Progenitor cell of endocrine pancreas (in vitro differentiated cells): ENCODE data around the gene GRID2. TPM values are rescaled to one million over a fixed set of nuclear protein-coding genes. Genes with fewer than 3 reads are reported as not detected.

Source experiments
- DNase-seq: peaks from one replicate; pipeline ENCODE4 v3.0.0; 2021; ENCODE audit warnings: low spot score; ENCODE audit not compliant: unreplicated experiment
- H3K27ac Mint-ChIP-seq: 2 replicates; pipeline ENCODE4 v1.8.0; 2021; ENCODE audit warnings: mild to moderate bottlenecking, moderate library complexity, mixed read lengths
- H3K27me3 Mint-ChIP-seq: 2 replicates; pipeline ENCODE4 v1.8.0; 2021; ENCODE audit warnings: mixed read lengths
- H3K36me3 Mint-ChIP-seq: 2 replicates; pipeline ENCODE4 v1.8.0; 2022; ENCODE audit warnings: mixed read lengths; ENCODE audit not compliant: insufficient read depth
- H3K4me1 Mint-ChIP-seq: 2 replicates; pipeline ENCODE4 v1.8.0; 2021; ENCODE audit warnings: low read depth, mixed read lengths
- H3K4me3 Mint-ChIP-seq: 2 replicates; pipeline ENCODE4 v1.8.0; 2021; ENCODE audit warnings: low read depth, mild to moderate bottlenecking, moderate library complexity, mixed read lengths
- H3K9me3 Mint-ChIP-seq: 2 replicates; pipeline ENCODE4 v1.8.0; 2021; ENCODE audit warnings: low read depth, mixed read lengths
- CTCF ChIP-seq: fragments of 200-600 bp; sonication (generic); IDR thresholded peaks from one replicate; pipeline ENCODE4 v1.5.0; 2021; ENCODE audit warnings: antibody characterized with exemption, mild to moderate bottlenecking; ENCODE audit not compliant: unreplicated experiment
- total RNA-seq: library from RNA; stranded (reverse); gene quantifications from 2 replicates; pipeline ENCODE4 v1.2.1, GENCODE V29; 2021

GRID2 gene
- total RNA-seq, 1 donor from 2014 or later, result 0.69 TPM

- DNase-seq, result no peak
- Mint-ChIP-seq H3K9me3 (no peaks in the 10 kb centered on the region), H3K27me3 (no peaks in the 10 kb centered on the region), H3K4me1 (peaks cover 4% of the 10 kb centered on the region), H3K36me3 (no peaks in the 10 kb centered on the region), H3K4me3 (no peak overlapping the region), H3K27ac (no peak overlapping the region)
- no peak for TF ChIP-seq CTCF
Observed at GRCh38 chr4:92733231-92733630, 429.5 kb downstream of the GRID2 start.

DNA sequence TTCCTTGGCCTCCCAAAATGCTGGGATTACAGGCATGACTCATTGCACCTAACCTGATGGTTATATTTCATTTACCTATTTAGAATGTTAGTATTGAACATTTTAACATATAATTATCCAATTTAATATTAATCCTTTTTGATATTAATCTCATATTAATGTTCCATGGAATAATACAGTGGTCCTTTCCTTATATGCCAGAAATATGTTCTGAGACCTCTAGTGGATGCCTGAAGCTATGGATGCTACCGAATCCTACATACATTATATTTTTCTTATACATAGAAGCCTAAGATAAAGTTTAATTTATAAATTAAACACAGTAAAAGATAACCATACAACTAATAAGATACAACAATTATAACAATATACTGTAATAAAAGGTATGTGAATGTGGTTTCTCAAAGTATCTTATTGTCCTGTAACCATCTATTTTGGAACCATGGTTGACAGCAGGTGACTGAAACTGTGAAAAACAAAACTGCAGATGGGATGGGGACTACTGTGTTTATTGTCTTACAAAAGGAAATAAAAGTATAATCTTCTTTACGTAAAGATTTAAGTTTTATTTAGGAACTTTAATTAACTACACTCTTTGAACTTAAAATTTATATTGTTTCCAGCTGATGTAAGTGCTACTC lies 431.4 kb downstream of the GRID2 start:
- peak; percentile 31 for TF ChIP-seq CTCF
- no peaks in the 10 kb centered on the region for H3K27me3 Mint-ChIP-seq

DNA sequence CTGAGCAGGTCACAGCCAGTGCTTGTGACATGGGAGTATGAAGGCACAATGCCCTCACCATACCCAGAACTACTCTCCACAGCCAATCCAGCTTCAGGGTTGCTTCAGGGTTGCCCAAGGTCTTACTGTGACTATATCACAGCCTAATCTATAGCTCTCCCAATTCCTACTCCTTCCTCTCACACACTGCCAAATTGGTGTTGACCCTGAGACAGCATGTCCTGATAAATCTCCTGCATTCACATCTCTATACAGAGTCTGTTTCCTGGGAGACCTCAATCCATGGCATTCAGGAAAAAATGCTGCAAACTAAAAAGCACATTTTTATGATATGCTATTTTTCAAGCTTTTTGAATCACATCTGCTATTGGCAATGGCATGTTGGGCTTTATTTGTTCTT lies 456.7 kb downstream of the GRID2 start:
- Mint-ChIP-seq H3K9me3 (no peaks in the 10 kb centered on the region), H3K27me3 (no peaks in the 10 kb centered on the region), H3K4me1 (peaks cover 4% of the 10 kb centered on the region), H3K27ac (no peak overlapping the region), H3K4me3 (no peak overlapping the region), H3K36me3 (no peaks in the 10 kb centered on the region)
- no peak for TF ChIP-seq CTCF
- DNase-seq, result no peak

More for the DNA sequence above, 431.4 kb downstream of the GRID2 start:
- H3K36me3 Mint-ChIP-seq, result no peaks in the 10 kb centered on the region
- DNase-seq, result no peak
- H3K4me3 Mint-ChIP-seq, result no peak overlapping the region
- no peaks in the 10 kb centered on the region for H3K9me3 Mint-ChIP-seq
- H3K4me1 Mint-ChIP-seq, result peaks cover 4% of the 10 kb centered on the region
- no peak overlapping the region for H3K27ac Mint-ChIP-seq

DNA sequence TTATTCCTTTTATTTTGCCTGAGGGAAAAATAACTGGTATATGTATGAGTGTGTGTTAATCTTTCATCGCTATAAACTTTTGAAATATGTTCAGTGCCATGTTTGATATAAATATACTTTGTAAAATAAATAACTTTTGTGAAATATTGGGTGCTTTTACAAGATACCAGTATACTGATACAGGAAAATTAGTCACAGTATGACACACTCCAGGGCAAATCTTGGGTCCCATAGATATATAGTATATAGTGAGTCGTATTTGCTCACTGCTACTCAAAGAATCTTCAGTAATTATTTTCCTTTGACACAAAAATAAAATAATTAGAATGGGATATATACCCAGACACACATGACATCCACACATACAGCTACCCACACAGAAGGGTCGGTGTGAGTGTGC lies 472.3 kb downstream of the GRID2 start:
- TF ChIP-seq CTCF, result no peak
- Mint-ChIP-seq H3K4me1 (no peaks in the 10 kb centered on the region), H3K27me3 (no peaks in the 10 kb centered on the region), H3K36me3 (no peaks in the 10 kb centered on the region), H3K4me3 (no peak overlapping the region), H3K27ac (no peak overlapping the region), H3K9me3 (peaks cover 2% of the 10 kb centered on the region)
- DNase-seq, result no peak

DNA sequence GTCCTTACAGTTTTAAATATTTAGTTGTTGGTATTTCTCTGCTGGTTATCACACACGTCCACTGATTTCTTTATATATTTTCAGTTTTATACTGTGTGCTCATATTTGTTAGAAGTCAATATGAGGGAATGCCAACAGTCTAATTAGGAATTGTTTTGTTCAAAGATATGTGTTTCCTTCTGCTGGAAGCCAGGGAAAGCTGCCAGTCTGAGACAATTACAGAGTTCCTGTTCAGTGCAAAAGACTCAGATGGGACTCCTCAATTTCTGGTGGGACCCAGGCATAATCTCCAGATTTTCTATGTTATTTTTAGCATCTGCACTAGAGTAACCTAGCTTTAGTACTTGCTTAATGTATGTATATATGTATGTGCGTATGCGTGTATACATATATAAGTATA lies 486.0 kb downstream of the GRID2 start:
- Mint-ChIP-seq H3K27me3 (no peaks in the 10 kb centered on the region), H3K27ac (no peak overlapping the region), H3K4me1 (peaks cover 3% of the 10 kb centered on the region), H3K36me3 (no peaks in the 10 kb centered on the region), H3K9me3 (no peaks in the 10 kb centered on the region), H3K4me3 (no peak overlapping the region)
- no peak for TF ChIP-seq CTCF
- no peak for DNase-seq
